Aorta (tissue), 5 donors: Measurements from ENCODE around the gene NEK8. TPM values are rescaled to one million over a fixed set of nuclear protein-coding genes. Genes with fewer than 3 reads are reported as not detected.

Experiments
- ATAC-seq: fragments of 200-7000 bp; cut with Tn5 transposase; one replicate; pipeline ENCODE4 v1.9.1; 2022; ENCODE audit warnings: moderate library complexity; ENCODE audit not compliant: low FRiP score
- DNase-seq, 2 donors: peaks; one replicate each; pipeline ENCODE4 v3.0.0-alpha.2; 2020
- H3K27ac ChIP-seq, 2 donors: one replicate each; pipeline ENCODE4 v1.5.1; 2013; ENCODE audit warnings: low read length in 2 of 2, mild to moderate bottlenecking in 2 of 2, moderate library complexity in 2 of 2, control low read depth in 1 of 2, inconsistent platforms in 1 of 2, low read depth in 1 of 2
- H3K27me3 ChIP-seq, 2 donors: one replicate each; pipeline ENCODE4 v1.6.1; 2013; ENCODE audit warnings: control low read depth in 1 of 2, low read length in 1 of 2, mild to moderate bottlenecking in 1 of 2, moderate library complexity in 1 of 2; ENCODE audit not compliant: insufficient read depth in 2 of 2, control insufficient read depth in 1 of 2
- H3K36me3 ChIP-seq, 2 donors: one replicate each; pipeline ENCODE4 v1.6.1; 2013; ENCODE audit warnings: control low read depth in 1 of 2, low read length in 1 of 2, mild to moderate bottlenecking in 1 of 2; ENCODE audit not compliant: insufficient read depth in 2 of 2, control insufficient read depth in 1 of 2
- H3K4me1 ChIP-seq, 2 donors: one replicate each; pipeline ENCODE4 v1.6.1; 2013; ENCODE audit warnings: low read length in 2 of 2, control low read depth in 1 of 2, mild to moderate bottlenecking in 1 of 2, moderate library complexity in 1 of 2; ENCODE audit not compliant: insufficient read depth in 2 of 2, control insufficient read depth in 1 of 2
- H3K4me3 ChIP-seq, 2 donors: one replicate each; pipeline ENCODE4 v1.5.1; 2013; ENCODE audit warnings: low read length in 2 of 2, control low read depth in 1 of 2, mild to moderate bottlenecking in 1 of 2
- H3K9me3 ChIP-seq: one replicate; pipeline ENCODE4 v1.6.1; 2013; ENCODE audit warnings: mild to moderate bottlenecking, low read length; ENCODE audit not compliant: control insufficient read depth
- WGBS, 2 donors: extraction: QIAGEN DNeasy Blood & Tissue Kit; methylation state at CpG; one replicate each; pipeline ENCODE4 v1.1.7; 2013; 5-methylcytosine and 5-hydroxymethylcytosine counted together
- intact Hi-C, 2 donors: fragments of 100-400 bp; cut with DNase I; formaldehyde crosslinking; loops; one replicate each; pipeline versions ENCODE4 v1.14.2 to v1.15.0; 2022
- polyA plus RNA-seq, 2 donors: library from polyadenylated mRNA; stranded (reverse); fragments of 200-250 nt; gene quantifications; one replicate each; pipeline ENCODE4 v1.2.3, GENCODE V29; 2013
- total RNA-seq, 2 donors: library from RNA; stranded (reverse); fragmentation: NEBNext Ultra II Directional; extraction: Animal tissue kit (Norgen Biotek cat#: 25700); gene quantifications; one replicate each; pipeline ENCODE4 v1.2.1, GENCODE V29; 2021
- donor health status: healthy with polysubstance abuse.
- donor health status: Bipolar disorder and iron deficiency.
- donor health status: DM: no; HTN: no; CAD: no.
- donor health status: DM: no; HTN: no; CAD: no.
- donor health status: DM: yes; HTN: yes; CAD: no.

Gene NEK8
- total and polyA plus RNA-seq, 4 donors: 1.6 to 5.3 (median 3.2) TPM

DNA sequence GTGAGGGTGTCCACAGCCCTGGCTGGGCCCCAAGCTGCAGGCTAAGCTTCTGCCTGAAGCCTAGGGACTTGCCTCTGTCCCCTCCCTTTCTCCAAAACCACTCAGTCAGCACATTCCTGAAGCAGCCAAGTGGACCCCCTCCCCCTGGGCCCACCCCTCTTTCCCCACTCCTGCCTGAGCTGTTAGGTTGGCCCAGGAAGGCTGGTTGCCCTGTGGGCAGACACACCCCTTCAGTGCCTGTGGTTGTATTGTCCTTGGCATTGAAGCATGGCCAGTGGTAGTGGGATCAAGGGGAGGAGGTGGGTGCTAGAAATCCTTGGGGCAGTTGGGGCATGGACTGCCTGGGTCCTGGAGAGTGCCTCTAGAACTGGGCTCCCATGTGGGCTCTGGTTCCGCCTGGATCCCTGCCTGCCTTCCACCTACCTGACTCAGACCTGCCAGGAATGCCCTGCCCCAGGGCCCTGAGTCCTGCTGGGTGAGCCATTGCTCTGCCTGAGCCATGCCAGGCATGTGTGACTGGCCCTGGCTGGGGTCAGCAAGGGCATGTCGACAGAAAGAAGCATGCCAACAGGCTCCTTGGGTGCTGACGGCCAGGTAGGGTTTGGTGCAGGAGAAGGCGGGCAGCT is 17.3 kb downstream of the NEK8 start:
- Histone ChIP-seq H3K4me1 (no peaks in the 10 kb centered on the region), H3K27me3 (no peaks in the 10 kb centered on the region), H3K9me3 (no peaks in the 10 kb centered on the region), H3K4me3 (no peak overlapping the region), H3K27ac (peak overlapping the region in 1 of 2 donors; percentile 30), H3K36me3 (no peaks in the 10 kb centered on the region)
- ATAC-seq (no peak), DNase-seq (peak; percentile 46 to 85)
- intact Hi-C loops: no loop called here
- WGBS, 2 donors: 58 to 64% methylated on average over 4 of the region's 4 CpGs

GRCh38 chr17:28746611-28747050 is 18.0 kb downstream of the NEK8 start:
- no peak overlapping the region for H3K4me3 ChIP-seq
- H3K36me3 ChIP-seq: no peaks in the 10 kb centered on the region
- H3K4me1 ChIP-seq: no peaks in the 10 kb centered on the region
- DNase-seq (peak; percentile 46 to 73), ATAC-seq (no peak)
- H3K27me3 ChIP-seq: no peaks in the 10 kb centered on the region
- 23 to 25% methylated on average over 5 of the region's 5 CpGs for WGBS, 2 donors
- H3K27ac ChIP-seq: peak overlapping the region in 1 of 2 donors; percentile 20
- intact Hi-C loops: loop anchor here in 1 of 2 donors (1.0 kb wide), 1 partner anchor 19 kb away; no protein-coding TSS in a partner anchor
- no peaks in the 10 kb centered on the region for H3K9me3 ChIP-seq

DNA sequence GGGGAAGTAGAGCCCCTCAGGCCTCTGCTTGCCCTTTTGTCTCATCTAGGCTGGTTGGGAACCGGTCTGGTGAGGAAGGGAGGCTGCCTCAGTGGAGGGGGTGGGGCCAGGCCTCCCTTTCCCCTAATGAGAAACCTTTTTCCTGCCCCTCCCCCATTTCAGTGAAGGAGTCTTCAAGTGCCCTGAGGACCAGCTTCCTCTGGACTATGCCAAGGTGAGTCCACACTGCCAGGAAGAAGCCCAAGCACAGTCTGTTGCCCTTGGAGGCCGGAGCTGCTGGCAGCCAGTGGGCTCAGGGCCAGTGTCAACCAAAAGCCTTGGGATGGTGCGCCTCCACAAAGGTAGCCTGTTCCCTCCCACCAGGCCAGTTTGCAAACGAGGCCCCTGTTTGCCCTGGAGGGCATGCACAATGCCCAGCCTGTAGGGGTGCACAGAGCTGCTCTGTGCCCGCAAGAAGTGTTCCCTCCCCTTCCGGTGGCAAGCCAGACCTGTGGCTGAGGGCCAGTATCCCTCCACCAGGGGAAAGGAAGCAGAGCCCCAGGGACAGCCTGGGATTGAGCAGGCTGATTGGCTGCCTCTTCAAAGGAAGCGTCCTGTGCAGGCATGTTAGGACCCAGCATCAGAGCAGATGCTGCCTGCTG is 18.6 kb downstream of the NEK8 start:
- Histone ChIP-seq H3K4me1 (no peaks in the 10 kb centered on the region), H3K36me3 (no peaks in the 10 kb centered on the region), H3K9me3 (no peaks in the 10 kb centered on the region), H3K4me3 (no peak overlapping the region), H3K27me3 (no peaks in the 10 kb centered on the region), H3K27ac (peak overlapping the region in 1 of 2 donors; percentile 20)
- ATAC-seq (no peak), DNase-seq (peak; percentile 58 to 69)
- intact Hi-C loops: loop anchor here in 1 of 2 donors (1.0 kb wide), 1 partner anchor 20 kb away; no protein-coding TSS in a partner anchor
- WGBS, 2 donors: 11 to 12% methylated on average over 7 of the region's 7 CpGs

GRCh38 chr17:28747801-28748750 is 19.5 kb downstream of the NEK8 start:
- H3K9me3 ChIP-seq: no peaks in the 10 kb centered on the region

DNA sequence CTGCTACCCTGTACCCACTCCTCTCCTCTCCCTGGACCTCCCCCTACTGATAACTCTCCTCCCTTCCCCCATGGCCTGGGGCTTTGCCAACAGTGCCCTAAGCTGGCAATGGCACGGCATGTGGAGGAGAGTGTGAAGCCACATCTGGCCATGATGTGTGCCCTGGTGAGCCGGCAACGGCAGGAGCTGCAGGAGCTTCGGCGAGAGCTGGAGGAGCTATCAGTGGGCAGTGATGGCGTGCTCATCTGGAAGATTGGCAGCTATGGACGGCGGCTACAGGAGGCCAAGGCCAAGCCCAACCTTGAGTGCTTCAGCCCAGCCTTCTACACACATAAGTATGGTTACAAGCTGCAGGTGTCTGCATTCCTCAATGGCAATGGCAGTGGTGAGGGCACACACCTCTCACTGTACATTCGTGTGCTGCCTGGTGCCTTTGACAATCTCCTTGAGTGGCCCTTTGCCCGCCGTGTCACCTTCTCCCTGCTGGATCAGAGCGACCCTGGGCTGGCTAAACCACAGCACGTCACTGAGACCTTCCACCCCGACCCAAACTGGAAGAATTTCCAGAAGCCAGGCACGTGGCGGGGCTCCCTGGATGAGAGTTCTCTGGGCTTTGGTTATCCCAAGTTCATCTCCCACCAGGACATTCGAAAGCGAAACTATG is 20.4 kb downstream of the NEK8 start:
- Histone ChIP-seq H3K4me3 (no peak overlapping the region), H3K9me3 (no peaks in the 10 kb centered on the region), H3K36me3 (no peaks in the 10 kb centered on the region), H3K27ac (no peak overlapping the region), H3K4me1 (no peaks in the 10 kb centered on the region), H3K27me3 (no peaks in the 10 kb centered on the region)
- intact Hi-C loops: no loop called here
- WGBS, 2 donors: 61 to 63% methylated on average over 18 of the region's 18 CpGs
- DNase-seq: peak; percentile 46 to 73
- no peak for ATAC-seq

More at GRCh38 chr17:28747801-28748750, 19.5 kb downstream of the NEK8 start:
- intact Hi-C loops: loop anchor here in 1 of 2 donors (1.0 kb wide), 1 partner anchor 21 kb away; no protein-coding TSS in a partner anchor
- Histone ChIP-seq H3K27me3 (no peaks in the 10 kb centered on the region), H3K4me1 (no peaks in the 10 kb centered on the region), H3K27ac (no peak overlapping the region), H3K4me3 (no peak overlapping the region), H3K36me3 (no peaks in the 10 kb centered on the region)
- WGBS, 2 donors: 89 to 91% methylated on average over 18 of the region's 18 CpGs
- DNase-seq (peak; percentile 39 to 75), ATAC-seq (no peak)

GRCh38 chr17:28749516-28750177 is 21.1 kb downstream of the NEK8 start:
- Histone ChIP-seq H3K36me3 (no peaks in the 10 kb centered on the region), H3K27me3 (no peaks in the 10 kb centered on the region), H3K27ac (no peak overlapping the region), H3K4me1 (no peaks in the 10 kb centered on the region), H3K4me3 (no peak overlapping the region), H3K9me3 (no peaks in the 10 kb centered on the region)
- DNase-seq (peak; percentile 39 to 65), ATAC-seq (no peak)
- intact Hi-C loops: loop anchor here in 1 of 2 donors (1.0 to 2.0 kb wide), 2 partner anchors 23 to 61 kb away; partner anchors contain the start of gene TLCD1
- 66 to 67% methylated on average over 11 of the region's 11 CpGs for WGBS, 2 donors

GRCh38 chr17:28750178-28751047 is 21.8 kb downstream of the NEK8 start:
- ATAC-seq: peak; percentile 91
- Histone ChIP-seq H3K9me3 (no peaks in the 10 kb centered on the region), H3K36me3 (no peaks in the 10 kb centered on the region), H3K4me1 (no peaks in the 10 kb centered on the region), H3K27me3 (no peaks in the 10 kb centered on the region), H3K27ac (no peak overlapping the region), H3K4me3 (no peak overlapping the region)
- intact Hi-C loops: loop anchor here in 1 of 2 donors (1.0 to 2.0 kb wide), 2 partner anchors 24 to 60 kb away; partner anchors contain the start of gene TLCD1
- peak; percentile 95 to 97 for DNase-seq
- 33 to 34% methylated on average over 20 of the region's 20 CpGs for WGBS, 2 donors
